ENCODE data around the gene ELMOD3. TPM values are rescaled to one million over a fixed set of nuclear protein-coding genes. Genes with fewer than 3 reads are reported as not detected.
A peak's percentile ranks its signal among the peaks of the same experiment; 100 is the strongest.

The ELMOD3 gene
- total and polyA plus RNA-seq, 9 of the 15 experiments (the other 6 are each of a cell fraction or from before 2014, with no cell fraction given) = 2.7 to 18.7 (median 11.6) TPM

GRCh38 chr2:85435981-85436835 is 81.6 kb downstream of the ELMOD3 start:
- ChIA-PET POLR2A (interaction anchor here (0.6 to 63.9 kb wide), 5 partner anchors 16 to 522 kb away, joined by 3 to 1576 read pairs (median 3); partner anchors contain the start of genes C2orf68 and MAT2A), CTCF (ENCODE audit: low intra/inter-chr PET ratio) (interaction anchor here (0.7 to 0.8 kb wide), 2 partner anchors 15 to 44 kb away, joined by 3 read pairs; no protein-coding TSS in a partner anchor)
- Histone ChIP-seq H3K9ac (ENCODE audit: insufficient read depth in 1 of 2, low read depth in 2 of 2, low read length in 2 of 2) (peak overlapping the region; percentile 61 to 73; a peak in 1 of 4 replicates), H3K9me3 (replicated peaks; ENCODE audit: control insufficient read depth, insufficient read depth, low read depth, low read length) (no peaks in the 10 kb centered on the region), H3K36me3 (ENCODE audit: control insufficient read depth, insufficient read depth, low read length) (no peaks in the 10 kb centered on the region), H3K9me1 (ENCODE audit: control insufficient read depth, insufficient read depth, low read length) (no peaks in the 10 kb centered on the region), H3K79me2 (ENCODE audit: control insufficient read depth, insufficient read depth, low read length) (no peaks in the 10 kb centered on the region; the same call in 2 of the 3 replicates), H3K27me3 (ENCODE audit: control insufficient read depth in 2 of 2, insufficient read depth in 2 of 2, low read length in 2 of 2) (no peaks in the 10 kb centered on the region), H3K4me1 (replicated peaks in 1 of 2; ENCODE audit: control insufficient read depth in 2 of 2, insufficient read depth in 2 of 2, low read length in 2 of 2) (peaks cover 28 to 56% of the 10 kb centered on the region in 2 experiments), H3K27ac (ENCODE audit: extremely low read depth, low read depth, low read length) (peak overlapping the region; percentile 79; the same call in 2 of the 3 replicates), H3K4me3 (no peak overlapping the region), H2AFZ (ENCODE audit: low read depth, low read length) (peak overlapping the region; percentile 51), H4K20me1 (replicated peaks; ENCODE audit: control insufficient read depth, insufficient read depth, low read length) (no peaks in the 10 kb centered on the region), H3K4me2 (ENCODE audit: insufficient read depth, low read length) (no peak overlapping the region)
- intact Hi-C loops (cut with micrococcal nuclease) (loop anchor here (5.0 kb wide), 2 partner anchors 61 to 101 kb away; partner anchors contain the start of gene MAT2A), in situ Hi-C loops (cut with MboI) (no loop called here)
- 62% methylated on average over 15 of the region's 16 CpGs for WGBS (ENCODE audit: insufficient coverage, low coverage, missing lambda C conversion rate)
- peak in 1 of 4 experiments; percentile 50 for DNase-seq (ENCODE audit: extremely low read depth in 1 of 4, low spot score in 3 of 4)
- BruUV-seq (replicated peaks) = no TSS peak
- FAIRE-seq = no peak
- ATAC-seq = peak; percentile 12
- TF ChIP-seq, protein P1, sequence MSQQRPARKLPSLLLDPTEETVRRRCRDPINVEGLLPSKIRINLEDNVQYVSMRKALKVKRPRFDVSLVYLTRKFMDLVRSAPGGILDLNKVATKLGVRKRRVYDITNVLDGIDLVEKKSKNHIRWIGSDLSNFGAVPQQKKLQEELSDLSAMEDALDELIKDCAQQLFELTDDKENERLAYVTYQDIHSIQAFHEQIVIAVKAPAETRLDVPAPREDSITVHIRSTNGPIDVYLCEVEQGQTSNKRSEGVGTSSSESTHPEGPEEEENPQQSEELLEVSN (IDR thresholded peaks at IDR 0.05; ENCODE audit: borderline replicate concordance in 1 of 2, extremely low read depth in 1 of 2, insufficient read depth in 1 of 2, insufficient read length in 1 of 2, low read depth in 1 of 2, low read length in 1 of 2, poor library complexity in 1 of 2, severe bottlenecking in 1 of 2) = peak in 1 of 2 experiments; percentile 18
- TF ChIP-seq ZKSCAN1 (IDR thresholded peaks at IDR 0.05; ENCODE audit: low read depth, low read length) = no peak
- 0 out of 2 replicates have a peak, but pooled peaks have one; percentile 29 for TF ChIP-seq ZNF311 (CRISPR knock-in tag; IDR thresholded peaks at IDR 0.05)
- TF ChIP-seq, protein P2, sequence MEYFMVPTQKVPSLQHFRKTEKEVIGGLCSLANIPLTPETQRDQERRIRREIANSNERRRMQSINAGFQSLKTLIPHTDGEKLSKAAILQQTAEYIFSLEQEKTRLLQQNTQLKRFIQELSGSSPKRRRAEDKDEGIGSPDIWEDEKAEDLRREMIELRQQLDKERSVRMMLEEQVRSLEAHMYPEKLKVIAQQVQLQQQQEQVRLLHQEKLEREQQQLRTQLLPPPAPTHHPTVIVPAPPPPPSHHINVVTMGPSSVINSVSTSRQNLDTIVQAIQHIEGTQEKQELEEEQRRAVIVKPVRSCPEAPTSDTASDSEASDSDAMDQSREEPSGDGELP (CRISPR knock-in tag; IDR thresholded peaks at IDR 0.05; ENCODE audit: borderline replicate concordance) = no peak; the same call in 1 of the 2 replicates
- TF ChIP-seq, protein P3, sequence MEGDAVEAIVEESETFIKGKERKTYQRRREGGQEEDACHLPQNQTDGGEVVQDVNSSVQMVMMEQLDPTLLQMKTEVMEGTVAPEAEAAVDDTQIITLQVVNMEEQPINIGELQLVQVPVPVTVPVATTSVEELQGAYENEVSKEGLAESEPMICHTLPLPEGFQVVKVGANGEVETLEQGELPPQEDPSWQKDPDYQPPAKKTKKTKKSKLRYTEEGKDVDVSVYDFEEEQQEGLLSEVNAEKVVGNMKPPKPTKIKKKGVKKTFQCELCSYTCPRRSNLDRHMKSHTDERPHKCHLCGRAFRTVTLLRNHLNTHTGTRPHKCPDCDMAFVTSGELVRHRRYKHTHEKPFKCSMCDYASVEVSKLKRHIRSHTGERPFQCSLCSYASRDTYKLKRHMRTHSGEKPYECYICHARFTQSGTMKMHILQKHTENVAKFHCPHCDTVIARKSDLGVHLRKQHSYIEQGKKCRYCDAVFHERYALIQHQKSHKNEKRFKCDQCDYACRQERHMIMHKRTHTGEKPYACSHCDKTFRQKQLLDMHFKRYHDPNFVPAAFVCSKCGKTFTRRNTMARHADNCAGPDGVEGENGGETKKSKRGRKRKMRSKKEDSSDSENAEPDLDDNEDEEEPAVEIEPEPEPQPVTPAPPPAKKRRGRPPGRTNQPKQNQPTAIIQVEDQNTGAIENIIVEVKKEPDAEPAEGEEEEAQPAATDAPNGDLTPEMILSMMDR (IDR thresholded peaks at IDR 0.05 in 2 of 3, conservative IDR thresholded peaks at IDR 0.05 in 1 of 3; ENCODE audit: insufficient read depth in 2 of 3, low read depth in 1 of 3, low read length in 3 of 3) = peak in 2 of 3 experiments; percentile 15 to 22; a peak in 1 of 6 replicates
- no peak for TF ChIP-seq E2F5 (CRISPR knock-in tag; IDR thresholded peaks at IDR 0.05)
- TF ChIP-seq SIN3A (IDR thresholded peaks at IDR 0.05; ENCODE audit: borderline replicate concordance in 2 of 2, control insufficient read depth in 1 of 2, low read depth in 2 of 2, low read length in 2 of 2) = no peak
- TF ChIP-seq, protein P4, sequence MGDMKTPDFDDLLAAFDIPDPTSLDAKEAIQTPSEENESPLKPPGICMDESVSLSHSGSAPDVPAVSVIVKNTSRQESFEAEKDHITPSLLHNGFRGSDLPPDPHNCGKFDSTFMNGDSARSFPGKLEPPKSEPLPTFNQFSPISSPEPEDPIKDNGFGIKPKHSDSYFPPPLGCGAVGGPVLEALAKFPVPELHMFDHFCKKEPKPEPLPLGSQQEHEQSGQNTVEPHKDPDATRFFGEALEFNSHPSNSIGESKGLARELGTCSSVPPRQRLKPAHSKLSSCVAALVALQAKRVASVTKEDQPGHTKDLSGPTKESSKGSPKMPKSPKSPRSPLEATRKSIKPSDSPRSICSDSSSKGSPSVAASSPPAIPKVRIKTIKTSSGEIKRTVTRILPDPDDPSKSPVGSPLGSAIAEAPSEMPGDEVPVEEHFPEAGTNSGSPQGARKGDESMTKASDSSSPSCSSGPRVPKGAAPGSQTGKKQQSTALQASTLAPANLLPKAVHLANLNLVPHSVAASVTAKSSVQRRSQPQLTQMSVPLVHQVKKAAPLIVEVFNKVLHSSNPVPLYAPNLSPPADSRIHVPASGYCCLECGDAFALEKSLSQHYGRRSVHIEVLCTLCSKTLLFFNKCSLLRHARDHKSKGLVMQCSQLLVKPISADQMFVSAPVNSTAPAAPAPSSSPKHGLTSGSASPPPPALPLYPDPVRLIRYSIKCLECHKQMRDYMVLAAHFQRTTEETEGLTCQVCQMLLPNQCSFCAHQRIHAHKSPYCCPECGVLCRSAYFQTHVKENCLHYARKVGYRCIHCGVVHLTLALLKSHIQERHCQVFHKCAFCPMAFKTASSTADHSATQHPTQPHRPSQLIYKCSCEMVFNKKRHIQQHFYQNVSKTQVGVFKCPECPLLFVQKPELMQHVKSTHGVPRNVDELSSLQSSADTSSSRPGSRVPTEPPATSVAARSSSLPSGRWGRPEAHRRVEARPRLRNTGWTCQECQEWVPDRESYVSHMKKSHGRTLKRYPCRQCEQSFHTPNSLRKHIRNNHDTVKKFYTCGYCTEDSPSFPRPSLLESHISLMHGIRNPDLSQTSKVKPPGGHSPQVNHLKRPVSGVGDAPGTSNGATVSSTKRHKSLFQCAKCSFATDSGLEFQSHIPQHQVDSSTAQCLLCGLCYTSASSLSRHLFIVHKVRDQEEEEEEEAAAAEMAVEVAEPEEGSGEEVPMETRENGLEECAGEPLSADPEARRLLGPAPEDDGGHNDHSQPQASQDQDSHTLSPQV (IDR thresholded peaks at IDR 0.05) = 0 out of 2 replicates have a peak, but pooled peaks have one; percentile 22

Data from K562 (cell line).